GM23338 (cell line): ENCODE data around the gene KCNE1.
"Not testable (repeated sequence)": the region's sequence is repeated elsewhere in the genome, so short reads cannot be mapped to it uniquely, and the experiment has no call there.

Source experiments
- CREB1 ChIP-seq: fragments of 250-450 bp; sonication (Bioruptor Pico); IDR thresholded peaks from 2 replicates; pipeline ENCODE4 v1.5.0; 2020; ENCODE audit warnings: low read depth, mild to moderate bottlenecking, moderate library complexity
- CTCF ChIP-seq, 2 experiments: fragments of 200-600 bp in 1 of 2; sonication (generic) in 1 of 2; conservative IDR thresholded peaks; 2 replicates each; pipeline versions ENCODE4 v1.5.1 to v1.6.1; 2016 to 2017; ENCODE audit warnings: antibody characterized with exemption in 2 of 2, low read depth in 2 of 2, mild to moderate bottlenecking in 2 of 2, moderate library complexity in 1 of 2
- EZH2 ChIP-seq: fragments of 200-600 bp; sonication (generic); IDR thresholded peaks from one replicate; pipeline ENCODE4 v1.8.0; 2017; ENCODE audit warnings: antibody characterized with exemption, mild to moderate bottlenecking, low read depth; ENCODE audit not compliant: unreplicated experiment
- EZH2phosphoT487 ChIP-seq: fragments of 200-600 bp; sonication (generic); IDR thresholded peaks from one replicate; pipeline ENCODE4 v1.8.1; 2018; ENCODE audit warnings: antibody characterized with exemption; ENCODE audit not compliant: unreplicated experiment
- JUNB ChIP-seq: IDR thresholded peaks from one replicate; pipeline ENCODE4 v1.6.1; 2016; ENCODE audit warnings: antibody characterized with exemption; ENCODE audit not compliant: unreplicated experiment
- POLR2AphosphoS5 ChIP-seq: IDR thresholded peaks from 2 replicates; pipeline ENCODE4 v1.6.1; 2016; ENCODE audit warnings: antibody characterized with exemption, low read depth
- REST ChIP-seq: IDR thresholded peaks from one replicate; pipeline ENCODE4 v1.6.1; 2018; ENCODE audit warnings: antibody characterized with exemption; ENCODE audit not compliant: unreplicated experiment
- STAT1 ChIP-seq: IDR thresholded peaks from one replicate; pipeline ENCODE4 v1.6.1; 2016; ENCODE audit warnings: antibody characterized with exemption; ENCODE audit not compliant: unreplicated experiment
- ZNF331 ChIP-seq: fragments of 250-450 bp; sonication (Bioruptor Pico); IDR thresholded peaks from 2 replicates; pipeline ENCODE4 v1.5.0; 2020; ENCODE audit warnings: low read depth, mild to moderate bottlenecking, moderate library complexity

DNA sequence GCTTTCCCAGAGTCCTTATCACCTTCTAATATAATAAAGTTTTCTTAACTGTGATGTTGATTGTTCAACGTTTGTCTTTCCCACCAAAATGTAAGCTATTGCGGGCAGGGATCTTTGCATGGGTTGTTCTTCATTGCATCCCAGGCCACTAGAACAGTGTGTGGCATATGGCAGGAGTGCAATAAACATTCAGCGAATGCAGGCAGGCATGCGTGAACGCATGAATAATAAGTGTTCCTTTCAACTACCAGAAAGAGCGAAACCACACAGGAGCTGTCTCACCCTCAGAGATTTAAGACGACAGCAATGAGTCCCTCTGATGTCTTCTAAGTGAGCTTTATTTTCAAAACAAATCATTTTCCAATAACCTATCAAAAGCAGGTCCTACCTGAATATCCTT is 53.7 kb downstream of the KCNE1 start:
- TF ChIP-seq EZH2; CTCF (conservative IDR thresholded peaks at IDR 0.05; ENCODE audit: low read depth in 2 of 2); POLR2AphosphoS5; REST; EZH2phosphoT487; ZNF331 (CRISPR knock-in tag); JUNB; STAT1; CREB1 (CRISPR knock-in tag): not testable (repeated sequence)
